GM18867 (cell line): Measurements from ENCODE around the gene ARHGAP15.

ENCODE experiments used
- ATAC-seq: cut with Tn5 transposase; IDR thresholded peaks from one replicate; pipeline ENCODE4 v1.9.1; 2021; ENCODE audit warnings: mild to moderate bottlenecking, moderate library complexity; ENCODE audit not compliant: unreplicated experiment

The ARHGAP15 gene

DNA sequence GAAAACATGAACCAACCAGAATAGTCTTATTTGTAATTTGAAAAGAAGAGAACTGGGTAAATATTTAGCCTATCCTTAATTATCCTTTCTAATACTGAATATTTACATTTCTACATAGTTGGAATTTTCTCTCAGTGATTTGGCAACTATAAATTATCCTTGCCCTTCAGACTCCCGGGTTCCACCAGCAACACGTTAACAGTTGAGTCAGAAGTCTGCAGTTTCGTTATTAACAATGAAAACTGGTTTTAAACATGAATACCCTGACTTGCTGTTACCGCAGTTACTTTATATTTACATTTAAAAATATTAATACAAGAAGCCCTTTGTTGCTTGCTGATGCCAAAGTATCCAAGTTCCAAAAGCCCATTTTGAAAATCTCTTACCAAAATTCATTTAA lies 673.0 kb downstream of the ARHGAP15 start:
- ATAC-seq: peak; percentile 51

DNA sequence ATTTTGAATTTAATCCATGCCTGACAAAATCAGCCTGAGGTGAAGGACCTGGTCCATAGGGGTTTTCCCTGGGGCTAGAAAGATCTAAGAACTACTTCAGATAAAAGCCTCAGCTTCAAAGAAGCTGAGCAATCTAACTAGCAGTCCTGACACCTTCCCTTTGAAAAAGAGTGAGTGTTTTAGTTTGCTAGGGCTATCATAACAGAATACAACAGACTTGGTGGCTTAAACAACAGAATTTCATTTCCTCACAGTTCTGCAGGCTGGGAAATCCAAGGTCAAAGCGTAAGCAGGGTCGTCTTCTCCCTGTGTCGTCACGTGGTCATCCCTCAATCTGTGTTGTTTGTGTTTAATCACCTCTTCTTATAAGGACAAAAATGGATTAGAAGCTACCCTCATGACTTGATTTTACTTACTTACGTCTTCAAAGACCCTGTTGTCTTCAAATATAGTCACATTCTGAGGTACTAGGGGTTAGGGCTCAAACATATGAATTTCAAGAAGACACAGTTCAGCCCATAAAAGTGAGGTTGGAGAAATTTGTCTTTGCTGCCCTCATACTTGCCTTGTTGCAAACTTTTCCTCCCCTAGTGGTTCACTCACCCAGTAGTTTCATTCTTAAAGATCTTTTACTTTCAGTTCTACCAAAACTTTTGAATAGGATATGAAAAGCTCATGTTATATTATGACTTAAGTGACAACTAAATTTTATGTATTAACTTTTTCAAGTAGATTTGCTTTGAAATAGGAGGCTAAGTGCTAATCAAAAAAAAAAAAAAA lies 673.8 kb downstream of the ARHGAP15 start:
- peak; percentile 94 for ATAC-seq

DNA sequence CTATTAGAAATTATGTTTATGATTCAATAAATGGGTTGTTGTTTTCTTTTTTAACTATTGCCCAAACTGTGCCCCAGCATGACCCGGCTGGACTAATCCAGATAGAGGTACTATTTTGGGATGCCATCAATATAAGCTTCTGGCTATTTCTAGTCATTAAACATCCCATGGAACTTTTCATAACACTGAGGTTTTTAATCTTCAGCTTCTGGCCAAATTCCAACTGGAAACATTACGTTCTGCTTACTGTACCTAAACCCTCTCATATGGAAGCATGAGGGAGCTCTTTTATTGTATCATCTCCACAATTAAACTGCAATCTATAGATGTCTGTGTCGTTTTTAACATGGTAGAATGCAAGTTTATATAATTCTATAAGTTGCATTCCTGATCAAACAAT lies 674.7 kb downstream of the ARHGAP15 start:
- ATAC-seq: no peak

DNA sequence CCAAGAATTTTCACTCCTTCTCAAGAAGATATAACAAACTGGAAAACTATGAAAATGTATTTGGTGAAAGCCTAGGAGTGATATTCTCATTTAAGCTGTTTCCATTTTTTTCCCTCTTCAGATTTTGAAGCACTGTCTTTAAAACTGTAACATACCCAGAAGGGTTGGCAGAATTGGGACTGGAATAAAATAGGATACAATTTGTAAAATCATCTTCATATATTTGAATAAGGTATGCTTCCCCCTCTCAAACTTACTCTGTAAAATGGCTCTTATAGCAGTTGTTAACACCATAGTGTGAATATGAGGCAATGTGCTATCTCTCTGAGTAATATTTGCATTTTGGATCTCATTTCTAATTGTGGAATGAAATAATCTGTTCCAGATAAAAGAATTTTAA lies 676.4 kb downstream of the ARHGAP15 start:
- no peak for ATAC-seq

DNA sequence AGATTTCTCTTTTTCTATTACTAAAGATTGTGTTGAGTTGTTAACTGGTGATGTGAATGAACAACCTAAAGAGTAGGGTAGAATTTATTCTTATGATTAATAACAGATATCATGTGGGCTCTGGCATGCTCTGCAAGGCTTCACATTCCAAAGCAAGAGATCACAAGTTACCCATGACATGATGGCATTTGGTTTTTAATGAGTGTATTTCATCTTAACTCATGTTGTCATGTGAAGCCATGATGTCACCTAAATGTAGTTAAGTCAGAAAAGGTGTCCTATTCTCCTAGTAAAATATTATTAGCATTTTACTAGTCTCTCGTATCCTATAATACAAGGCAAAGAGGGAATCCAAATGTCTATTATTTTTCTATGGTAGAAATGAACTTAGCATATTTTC lies 678.0 kb downstream of the ARHGAP15 start:
- no peak for ATAC-seq

DNA sequence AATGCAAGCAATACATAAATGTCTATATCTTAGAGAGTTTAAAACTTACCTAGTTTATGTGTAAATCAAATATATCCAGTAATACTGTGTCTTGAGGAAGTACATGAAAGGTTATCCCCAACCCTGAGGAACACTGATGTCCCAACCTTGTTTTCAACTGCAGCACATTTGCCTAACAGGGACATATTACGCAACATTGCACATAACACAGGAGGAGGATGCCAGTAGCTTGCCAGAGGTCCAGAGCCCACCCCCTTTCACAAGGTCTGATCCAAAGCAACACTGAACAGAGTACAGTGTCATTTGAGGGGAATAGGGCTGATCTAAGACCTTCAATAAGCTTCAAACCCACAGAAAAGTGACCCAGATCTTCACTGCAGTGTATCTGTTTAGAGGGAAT lies 678.5 kb downstream of the ARHGAP15 start:
- ATAC-seq: no peak

DNA sequence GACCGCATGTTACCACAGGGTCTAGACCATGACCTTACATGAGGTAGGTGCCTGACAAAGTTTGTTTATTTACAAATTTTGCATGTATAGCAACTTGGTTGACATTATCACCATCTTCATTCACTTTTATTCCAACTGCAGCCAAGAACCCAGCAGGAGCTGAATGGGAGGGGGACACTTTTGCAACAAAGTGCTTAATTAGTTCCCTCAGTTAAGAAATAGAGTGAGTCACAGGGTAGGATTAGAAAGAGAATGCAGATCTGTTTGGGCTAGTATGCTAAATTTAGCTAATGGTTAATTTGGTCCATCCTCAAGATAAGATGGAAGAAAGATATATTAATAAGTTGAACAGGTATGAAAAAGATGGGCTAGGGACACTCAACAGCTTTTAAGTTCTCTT lies 678.9 kb downstream of the ARHGAP15 start:
- ATAC-seq: no peak

DNA sequence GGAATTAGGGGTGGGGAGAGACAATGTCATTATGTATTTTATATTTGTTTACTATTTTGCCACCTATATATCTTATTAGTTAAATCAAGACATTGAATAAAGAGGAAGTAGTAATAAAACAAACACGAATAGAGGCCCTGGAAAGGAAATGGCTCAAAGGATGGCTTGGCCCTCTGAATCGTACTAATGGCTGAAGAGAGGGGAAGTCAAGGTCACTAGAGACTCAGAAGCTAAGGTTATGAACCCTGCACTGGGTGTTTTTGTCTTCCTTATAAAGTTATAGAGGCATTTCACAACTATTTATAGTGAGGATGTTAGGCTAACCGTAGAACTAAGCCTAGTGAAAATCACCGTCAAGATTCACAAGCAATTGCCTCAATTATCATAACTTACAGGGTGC lies 685.9 kb downstream of the ARHGAP15 start:
- ATAC-seq: no peak

DNA sequence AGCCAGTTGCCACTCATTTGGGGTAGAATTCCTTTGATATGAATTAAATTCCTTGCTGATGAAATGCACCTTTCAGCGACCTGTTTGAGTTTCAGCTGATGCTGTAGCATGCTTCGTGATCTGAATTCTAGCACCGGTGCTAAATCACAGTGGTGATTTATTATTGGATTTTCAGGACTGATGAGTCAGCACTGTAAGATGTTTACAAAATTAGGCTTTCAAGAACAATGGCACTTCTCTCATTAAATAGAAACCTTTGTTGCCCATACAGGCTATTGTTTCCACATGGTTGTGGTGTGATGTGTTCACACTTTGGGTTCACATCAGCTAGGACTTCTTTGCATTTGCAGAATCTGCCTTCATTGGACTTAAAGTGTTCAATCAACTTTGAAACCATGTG lies 687.7 kb downstream of the ARHGAP15 start:
- no peak for ATAC-seq
